BE2C (cell line): ENCODE results near the gene MSRB3.

Source experiments
- DNase-seq: peaks from one replicate; pipeline ENCODE4 v3.0.0-alpha.2; 2020
- H3K27me3 ChIP-seq: fragments of 250-450 bp; sonication (Bioruptor Pico); 2 replicates; pipeline ENCODE4 v1.5.1; 2020; ENCODE audit warnings: mild to moderate bottlenecking
- H3K36me3 ChIP-seq: fragments of 250-450 bp; sonication (Bioruptor Pico); 2 replicates; pipeline ENCODE4 v1.5.1; 2020; ENCODE audit warnings: mild to moderate bottlenecking
- H3K4me1 ChIP-seq: fragments of 250-450 bp; sonication (Bioruptor Pico); 2 replicates; pipeline ENCODE4 v1.5.1; 2020
- H3K4me3 ChIP-seq: 2 replicates; pipeline ENCODE4 v1.5.1; 2011; ENCODE audit warnings: low read depth, low read length
- H3K9me3 ChIP-seq: fragments of 250-450 bp; sonication (Bioruptor Pico); 2 replicates; pipeline ENCODE4 v1.5.1; 2020
- CTCF ChIP-seq: IDR thresholded peaks from 2 replicates; pipeline ENCODE4 v1.5.1; 2012; ENCODE audit warnings: mild to moderate bottlenecking, low read depth, low read length

Gene MSRB3

GRCh38 chr12:65335981-65336380 lies 57.5 kb downstream of the MSRB3 start:
- no peak for DNase-seq
- H3K4me1 ChIP-seq = no peaks in the 10 kb centered on the region
- no peak overlapping the region for H3K4me3 ChIP-seq
- no peak for TF ChIP-seq CTCF
- H3K9me3 ChIP-seq = no peaks in the 10 kb centered on the region
- peaks cover 22% of the 10 kb centered on the region for H3K27me3 ChIP-seq
- H3K36me3 ChIP-seq = no peaks in the 10 kb centered on the region

DNA sequence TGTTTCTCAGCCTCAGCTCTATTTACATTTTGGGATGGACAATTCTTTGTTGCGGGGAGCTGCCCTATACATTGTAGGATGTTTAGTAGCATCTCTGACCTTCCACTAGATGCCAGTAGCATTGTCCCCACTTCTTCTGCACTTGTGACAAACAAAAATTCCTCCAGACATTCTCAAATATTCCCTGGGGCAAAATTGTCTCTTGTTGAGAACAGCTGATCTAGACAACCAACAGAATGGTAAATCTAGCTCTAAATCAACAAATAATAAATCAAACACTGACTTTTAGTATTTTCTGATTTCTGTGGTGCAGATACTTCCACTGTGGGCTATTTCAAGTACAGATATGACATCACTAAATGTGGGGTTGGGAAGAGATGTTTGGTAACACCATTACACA lies 60.7 kb downstream of the MSRB3 start:
- Histone ChIP-seq H3K4me3 (no peak overlapping the region), H3K36me3 (no peaks in the 10 kb centered on the region), H3K4me1 (no peaks in the 10 kb centered on the region), H3K27me3 (peaks cover 14% of the 10 kb centered on the region), H3K9me3 (no peaks in the 10 kb centered on the region)
- no peak for TF ChIP-seq CTCF
- no peak for DNase-seq

DNA sequence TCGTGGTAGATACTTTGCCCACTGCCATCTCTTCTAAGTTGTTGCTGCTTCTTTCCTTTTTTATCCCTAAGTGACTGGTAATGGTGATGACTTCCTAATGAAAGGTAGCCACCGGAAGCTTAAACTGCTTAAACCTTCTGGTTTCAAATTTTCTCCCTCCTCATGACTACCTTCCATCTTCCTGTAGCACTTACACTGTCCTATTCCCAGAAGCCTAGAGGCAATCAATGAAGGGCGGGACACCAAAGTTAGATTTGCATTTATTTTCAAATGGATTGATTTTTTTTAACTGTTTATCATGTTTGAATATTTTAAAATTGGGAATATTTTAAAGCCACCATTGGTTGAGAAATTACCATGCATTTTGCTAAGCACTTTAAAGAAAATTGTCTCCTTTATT lies 64.7 kb downstream of the MSRB3 start:
- TF ChIP-seq CTCF = no peak
- Histone ChIP-seq H3K4me3 (no peak overlapping the region), H3K9me3 (no peaks in the 10 kb centered on the region), H3K36me3 (no peaks in the 10 kb centered on the region), H3K4me1 (no peaks in the 10 kb centered on the region), H3K27me3 (no peaks in the 10 kb centered on the region)
- no peak for DNase-seq

DNA sequence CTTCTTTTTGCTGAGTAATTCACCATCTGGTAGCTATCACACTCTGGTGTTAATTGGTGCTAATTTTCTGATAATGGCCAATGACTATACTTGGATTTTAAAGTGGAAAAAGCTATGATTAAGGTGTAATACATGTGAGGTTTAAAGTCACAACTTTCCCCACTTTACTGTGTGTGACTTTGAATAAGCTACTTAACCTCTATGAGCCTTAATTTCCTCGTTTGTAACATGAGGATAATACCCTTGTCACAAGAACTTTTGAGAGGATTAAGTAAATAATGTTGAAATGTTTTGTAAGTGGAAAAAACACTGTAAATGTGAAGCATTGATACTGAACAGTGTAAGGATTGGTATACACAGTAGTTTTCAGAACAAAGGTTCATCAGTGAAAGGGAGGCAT lies 65.3 kb downstream of the MSRB3 start:
- H3K9me3 ChIP-seq = no peaks in the 10 kb centered on the region
- H3K36me3 ChIP-seq = no peaks in the 10 kb centered on the region
- TF ChIP-seq CTCF = no peak
- H3K4me1 ChIP-seq = no peaks in the 10 kb centered on the region
- H3K4me3 ChIP-seq = no peak overlapping the region
- no peak for DNase-seq
- H3K27me3 ChIP-seq = no peaks in the 10 kb centered on the region

DNA sequence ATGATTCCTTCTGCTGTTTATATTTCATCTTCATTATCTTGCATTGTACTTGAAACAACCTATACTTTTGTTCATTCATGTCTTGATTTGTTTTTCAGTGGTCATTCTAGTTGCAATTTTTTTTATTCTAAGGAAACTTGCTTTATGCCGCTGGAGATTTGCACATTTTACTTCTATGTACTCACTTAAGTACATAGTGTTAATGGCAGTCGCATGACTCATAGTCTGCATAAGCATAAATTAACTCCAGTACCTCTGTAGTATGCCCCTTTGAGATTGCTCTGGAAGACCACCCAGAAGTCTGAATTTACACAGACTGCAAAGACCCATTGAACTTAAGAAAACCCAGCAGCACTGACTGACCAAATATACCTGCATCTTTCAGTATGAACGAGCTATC lies 77.0 kb downstream of the MSRB3 start:
- no peak for TF ChIP-seq CTCF
- H3K27me3 ChIP-seq = no peaks in the 10 kb centered on the region
- H3K9me3 ChIP-seq = no peaks in the 10 kb centered on the region
- H3K4me1 ChIP-seq = no peaks in the 10 kb centered on the region
- no peak for DNase-seq
- H3K4me3 ChIP-seq = no peak overlapping the region
- no peaks in the 10 kb centered on the region for H3K36me3 ChIP-seq

DNA sequence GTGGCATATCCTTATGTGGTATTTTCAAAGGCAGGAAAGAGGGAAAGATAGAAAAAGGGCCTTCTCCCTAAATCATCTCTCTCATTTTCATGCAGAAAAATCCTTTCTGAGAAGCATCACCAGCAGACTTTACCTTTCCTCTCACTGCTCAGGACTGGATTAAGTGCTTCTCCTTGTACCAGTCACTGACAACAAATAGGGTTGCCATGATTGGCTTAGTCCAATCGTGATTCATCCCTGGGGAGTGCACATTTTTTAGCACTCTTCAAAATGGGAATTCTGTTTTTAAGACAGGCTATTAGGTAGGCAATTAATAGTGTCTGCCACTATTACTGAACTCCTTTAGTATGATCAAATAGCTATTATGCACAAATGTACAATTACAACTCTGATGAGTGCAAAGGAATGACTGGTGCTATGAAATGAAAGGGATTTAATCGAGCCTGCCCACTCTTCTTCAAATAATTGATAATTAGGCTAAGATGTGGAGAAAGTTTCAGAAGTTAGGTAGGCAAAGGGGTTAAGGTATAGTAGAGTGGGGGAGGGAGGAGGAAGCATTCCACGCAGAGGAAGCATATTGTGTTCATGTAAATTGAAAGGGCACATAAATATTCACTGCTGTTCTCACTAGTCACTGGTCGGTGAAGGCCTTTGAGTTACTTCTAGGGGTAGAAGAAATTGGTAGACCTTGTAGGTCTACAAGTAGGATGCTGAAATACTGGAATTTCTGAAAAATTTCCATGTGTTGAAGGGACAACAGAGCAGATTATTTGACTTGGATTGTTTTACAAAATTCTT lies 84.0 kb downstream of the MSRB3 start:
- no peak for DNase-seq
- Histone ChIP-seq H3K4me3 (no peak overlapping the region), H3K4me1 (no peaks in the 10 kb centered on the region), H3K9me3 (no peaks in the 10 kb centered on the region), H3K36me3 (no peaks in the 10 kb centered on the region), H3K27me3 (no peaks in the 10 kb centered on the region)
- TF ChIP-seq CTCF = no peak
